GM19328 (cell line): ENCODE data around the gene ZC3HAV1.
"Not testable (repeated sequence)": the region's sequence is repeated elsewhere in the genome, so short reads cannot be mapped to it uniquely, and the experiment has no call there.

Experiments used
- ATAC-seq: cut with Tn5 transposase; IDR thresholded peaks from one replicate; pipeline ENCODE4 v1.9.1; 2021; ENCODE audit warnings: mild to moderate bottlenecking, moderate library complexity; ENCODE audit not compliant: unreplicated experiment

Gene ZC3HAV1

DNA sequence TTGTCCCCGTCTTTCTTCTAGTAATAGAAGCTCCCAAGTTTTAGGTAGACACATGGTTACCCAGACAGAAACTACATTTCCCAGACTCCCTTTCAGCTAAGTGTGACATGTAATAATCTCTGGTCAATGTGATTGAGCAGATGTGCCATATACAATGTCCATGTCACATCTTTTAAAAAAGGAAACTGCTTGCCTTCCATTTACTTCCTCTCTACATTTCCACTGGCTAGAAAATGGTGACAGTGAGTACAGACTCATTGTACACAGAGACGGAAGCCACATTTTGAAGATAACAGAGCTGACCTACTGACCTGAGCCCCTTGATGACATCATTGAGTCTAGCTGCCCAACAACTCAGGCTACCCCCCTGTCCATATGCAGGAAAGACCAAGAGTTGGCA is 21.3 kb downstream of the ZC3HAV1 start:
- no peak for ATAC-seq

DNA sequence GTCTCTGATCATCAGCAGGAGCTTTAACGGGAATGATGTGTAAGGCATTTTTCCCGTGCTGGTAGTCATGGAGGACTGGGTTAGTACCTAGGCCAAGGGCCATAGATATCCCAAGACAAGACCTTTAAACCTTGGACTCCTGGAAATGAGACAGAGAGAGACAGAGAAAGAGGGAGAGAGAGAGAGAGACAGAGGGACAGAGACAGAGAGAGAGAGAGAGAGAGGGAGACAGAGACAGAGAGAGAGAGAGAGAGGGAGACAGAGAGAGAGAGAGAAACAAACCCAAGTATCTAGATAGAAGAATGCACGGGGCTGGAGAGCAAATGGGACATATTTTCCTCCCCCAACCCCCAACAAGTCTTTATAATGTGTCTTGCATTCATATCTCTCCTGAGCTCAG is 22.3 kb downstream of the ZC3HAV1 start:
- ATAC-seq = no peak

DNA sequence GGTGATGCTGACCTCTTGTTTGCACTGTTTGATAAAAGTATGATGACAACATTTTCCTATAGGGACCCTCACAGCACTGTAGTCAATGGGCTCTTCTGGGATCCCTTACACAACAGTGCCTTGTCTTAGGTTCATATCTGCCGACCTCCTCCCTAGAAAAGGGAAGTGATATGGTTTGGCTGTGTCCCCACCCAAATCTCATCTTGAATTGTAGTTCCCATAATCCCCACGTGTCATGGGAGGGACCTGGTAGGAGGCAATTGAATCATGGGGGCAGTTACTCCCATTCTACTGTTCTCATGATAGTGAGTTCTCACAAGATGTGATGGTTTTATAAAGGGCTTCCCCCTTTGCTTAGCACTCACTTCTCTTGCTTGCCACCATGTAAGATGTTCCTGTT is 23.1 kb downstream of the ZC3HAV1 start:
- ATAC-seq = no peak

DNA sequence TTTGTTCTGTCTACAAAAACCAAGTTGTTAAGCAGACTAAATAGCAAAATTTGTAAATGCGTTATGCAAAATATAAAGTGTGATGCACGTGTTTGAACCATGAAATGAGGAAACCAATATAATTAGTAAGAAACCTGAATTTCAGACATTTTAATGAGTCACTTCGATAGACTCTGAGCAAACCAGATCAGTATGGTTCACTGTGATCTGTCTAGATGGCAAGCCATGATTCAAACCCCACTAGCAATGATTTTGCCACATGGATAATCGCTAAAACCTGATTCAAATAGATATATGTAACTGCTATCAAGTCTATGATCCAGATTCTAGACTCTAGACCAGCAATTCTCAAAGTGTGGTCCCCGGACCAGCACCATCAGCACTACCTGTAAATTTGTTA is 24.8 kb downstream of the ZC3HAV1 start:
- ATAC-seq = no peak

DNA sequence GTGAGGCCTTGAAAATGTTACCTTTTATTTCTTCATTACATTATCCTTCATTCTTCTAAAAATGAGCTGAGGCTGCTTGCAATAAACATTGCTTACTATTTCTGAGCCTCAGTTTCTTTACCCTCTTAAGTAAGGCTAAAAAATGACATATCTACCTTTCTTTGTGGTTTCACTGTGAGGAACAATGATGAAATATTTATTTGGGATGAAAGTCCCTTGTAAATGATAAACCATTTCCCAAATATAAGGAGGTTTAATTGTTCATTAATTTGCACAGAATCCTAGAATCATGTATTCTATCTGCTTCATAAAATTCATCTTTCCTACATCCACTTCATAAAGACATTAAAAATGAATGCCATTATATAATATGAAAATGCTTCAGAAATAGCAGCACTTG is 27.9 kb downstream of the ZC3HAV1 start:
- no peak for ATAC-seq

DNA sequence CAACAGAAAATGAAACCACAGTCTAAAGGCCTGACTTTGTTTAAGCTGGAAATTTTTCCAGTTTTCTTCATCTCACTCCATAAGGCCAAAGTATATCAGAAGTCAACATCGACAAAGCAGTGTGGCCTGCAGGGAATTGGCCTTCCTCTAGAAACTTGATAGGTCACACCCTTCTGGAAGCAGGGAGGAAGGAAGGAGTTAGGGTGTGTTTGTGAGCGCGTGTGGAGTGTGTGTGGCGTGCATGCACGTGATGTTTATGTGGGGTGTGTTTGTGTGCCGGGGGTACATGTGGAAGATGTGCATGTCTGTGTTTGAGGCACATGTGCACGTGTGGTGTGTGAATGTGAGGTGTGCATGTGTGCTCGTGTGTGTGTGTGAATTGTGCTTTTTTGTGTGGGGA is 28.6 kb downstream of the ZC3HAV1 start:
- ATAC-seq = no peak

DNA sequence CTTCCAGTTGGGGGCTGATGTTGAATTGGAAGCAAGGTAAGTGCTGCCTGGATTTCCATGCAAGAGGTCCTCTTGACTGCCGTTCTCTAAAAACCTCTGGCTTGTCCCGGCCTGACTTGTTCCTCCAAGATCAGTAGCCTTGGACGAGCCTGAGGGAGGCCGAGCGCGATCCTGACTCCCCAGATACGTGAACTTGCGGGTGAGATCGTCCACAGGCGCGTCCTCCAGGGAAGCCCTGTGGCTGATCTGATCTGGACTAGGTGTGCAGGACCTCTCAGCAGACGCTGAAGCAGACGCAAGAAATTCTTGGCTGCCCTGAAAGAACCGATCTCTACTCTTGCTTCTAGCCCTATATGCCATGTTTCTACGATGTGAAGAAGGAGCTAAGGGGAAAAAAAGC is 29.7 kb downstream of the ZC3HAV1 start:
- no peak for ATAC-seq

DNA sequence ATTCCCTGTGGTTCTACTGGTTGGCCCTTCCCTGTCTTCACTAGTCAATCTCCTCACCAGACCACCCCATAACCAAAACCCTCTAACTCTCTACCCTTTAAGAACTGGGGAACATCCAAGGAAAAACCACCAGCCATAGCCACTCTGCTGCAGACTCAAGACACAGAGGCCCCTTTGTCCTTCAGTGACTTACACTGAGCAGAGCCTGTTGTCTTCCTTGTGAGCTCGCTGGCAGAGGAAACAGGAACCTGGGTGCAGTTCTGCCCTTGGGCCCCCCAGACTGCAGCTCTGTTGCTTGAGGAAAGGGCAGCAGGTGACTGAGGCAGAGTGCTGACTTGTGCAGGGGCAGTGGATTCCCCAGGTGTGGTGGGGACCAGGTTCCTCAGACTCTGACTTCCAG is 30.6 kb downstream of the ZC3HAV1 start:
- ATAC-seq = no peak

DNA sequence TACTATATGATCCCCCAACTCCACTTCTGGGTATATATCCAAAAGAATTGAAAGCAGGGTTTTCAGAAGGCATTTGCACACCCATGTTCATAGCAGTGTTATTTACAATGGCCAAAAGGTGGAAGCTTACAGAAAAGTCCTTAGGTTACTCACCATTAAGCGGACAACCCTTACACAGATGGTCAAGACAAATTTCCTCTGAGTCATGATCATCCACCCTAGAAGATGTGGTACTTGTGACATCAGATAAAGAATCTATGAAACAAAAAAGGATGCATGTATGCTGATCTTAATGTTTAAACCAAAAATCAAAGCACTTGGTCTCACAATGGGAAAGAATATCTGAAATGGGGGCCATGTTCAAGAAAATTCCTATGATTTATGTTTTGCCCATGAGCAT is 31.1 kb downstream of the ZC3HAV1 start:
- ATAC-seq = no peak

DNA sequence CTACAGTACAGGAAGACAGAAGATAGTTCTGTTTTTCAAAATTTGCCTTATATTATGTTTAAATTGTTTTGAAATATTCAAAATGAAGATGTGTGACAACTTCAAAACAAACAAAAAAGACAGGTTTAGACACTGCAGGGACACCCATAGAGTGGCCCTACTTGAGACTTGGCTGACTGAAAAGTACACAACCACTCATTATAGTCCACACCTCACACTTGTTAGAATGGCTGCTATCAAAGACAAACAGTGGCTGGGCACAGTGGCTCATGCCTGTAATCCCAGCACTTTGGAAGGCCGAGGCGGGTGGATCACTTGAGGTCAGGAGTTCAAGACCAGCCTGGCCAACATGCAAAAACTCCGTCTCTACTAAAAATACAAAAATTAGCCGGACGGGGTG is 31.8 kb downstream of the ZC3HAV1 start:
- not testable (repeated sequence) for ATAC-seq

DNA sequence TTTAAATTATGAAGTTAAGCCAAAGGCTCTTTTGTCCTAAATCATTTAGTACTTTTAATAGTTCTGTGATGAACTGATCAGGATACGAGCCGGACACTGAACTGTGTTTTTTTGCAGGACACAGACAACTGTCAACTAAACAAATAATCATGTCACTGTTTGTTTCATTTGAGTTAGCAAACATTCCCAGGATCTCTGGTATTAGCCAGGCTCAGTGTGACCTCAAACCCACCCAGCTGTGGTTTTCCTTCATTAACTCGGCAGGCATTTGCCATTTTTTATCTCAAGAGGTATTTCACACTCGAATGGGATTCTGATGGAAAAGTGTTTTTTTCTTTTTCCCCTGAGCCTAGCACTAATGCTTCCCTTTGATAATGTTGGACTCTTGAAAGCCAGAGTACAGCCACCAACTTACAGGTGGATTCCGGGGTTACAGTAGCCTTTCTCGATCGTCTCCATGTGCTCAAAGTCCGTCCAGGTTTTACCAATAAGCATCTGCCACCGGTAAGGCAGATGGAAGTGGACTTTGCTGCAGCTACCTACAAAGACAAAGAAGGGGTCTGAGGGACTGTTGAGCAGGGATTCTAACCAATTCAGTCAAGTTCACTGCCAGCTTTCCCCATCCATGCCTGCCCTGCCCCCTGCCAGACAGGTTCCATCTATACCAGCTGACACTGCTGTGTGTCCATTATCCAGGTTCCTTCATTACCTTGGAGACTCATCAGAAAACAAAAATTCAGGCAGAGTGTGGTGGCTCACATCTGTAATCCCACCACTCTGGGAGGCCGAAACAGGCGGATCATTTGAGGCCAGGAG is 33.4 kb downstream of the ZC3HAV1 start:
- ATAC-seq = no peak

DNA sequence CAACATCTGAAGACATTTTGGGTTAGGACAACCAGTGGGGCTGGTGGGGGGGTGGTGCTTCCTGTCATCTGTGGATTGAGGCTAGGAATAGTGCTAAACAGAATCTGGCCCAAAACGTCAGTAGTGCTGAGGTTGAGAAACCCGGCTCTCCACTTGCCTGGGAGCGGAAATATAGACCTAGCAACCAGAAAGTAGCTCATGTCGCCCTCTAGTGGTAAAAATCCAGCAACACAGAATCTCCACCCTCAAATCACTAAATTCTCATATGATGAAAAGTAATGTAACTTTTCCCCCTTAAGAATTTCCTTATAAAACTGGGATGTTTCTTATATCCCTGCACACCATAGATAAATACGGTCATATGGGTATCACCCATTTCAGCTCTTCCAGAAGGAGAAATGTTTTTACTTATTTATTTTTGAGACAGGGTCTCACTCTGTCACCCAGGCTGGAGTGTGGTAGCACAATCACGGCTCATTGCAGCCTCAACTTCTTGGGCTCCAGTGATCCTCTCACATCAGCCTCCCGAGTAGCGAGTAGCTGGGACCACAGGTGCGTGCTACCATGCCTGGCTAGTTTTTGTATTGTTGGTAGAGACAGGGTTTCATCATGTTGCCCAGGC is 34.4 kb downstream of the ZC3HAV1 start:
- peak; percentile 78 for ATAC-seq

DNA sequence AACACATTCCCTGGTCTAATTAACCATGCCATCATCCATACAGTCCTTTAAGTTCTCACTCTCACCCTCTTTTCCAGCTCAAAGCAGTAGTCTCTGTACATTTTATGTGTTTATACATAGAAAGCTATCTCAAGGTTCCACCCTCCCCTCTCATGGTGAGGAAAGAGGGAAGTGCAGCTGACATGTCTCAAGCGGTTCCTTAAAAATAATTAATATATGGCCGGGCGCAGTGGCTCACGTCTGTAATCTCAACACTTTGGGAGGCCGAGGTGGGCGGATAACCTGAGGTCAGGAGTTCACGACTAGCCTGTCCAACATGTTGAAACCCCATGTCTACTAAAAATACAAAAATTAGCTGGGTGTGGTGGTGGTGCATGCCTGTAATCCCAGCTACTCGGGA is 36.7 kb downstream of the ZC3HAV1 start:
- ATAC-seq = no peak

DNA sequence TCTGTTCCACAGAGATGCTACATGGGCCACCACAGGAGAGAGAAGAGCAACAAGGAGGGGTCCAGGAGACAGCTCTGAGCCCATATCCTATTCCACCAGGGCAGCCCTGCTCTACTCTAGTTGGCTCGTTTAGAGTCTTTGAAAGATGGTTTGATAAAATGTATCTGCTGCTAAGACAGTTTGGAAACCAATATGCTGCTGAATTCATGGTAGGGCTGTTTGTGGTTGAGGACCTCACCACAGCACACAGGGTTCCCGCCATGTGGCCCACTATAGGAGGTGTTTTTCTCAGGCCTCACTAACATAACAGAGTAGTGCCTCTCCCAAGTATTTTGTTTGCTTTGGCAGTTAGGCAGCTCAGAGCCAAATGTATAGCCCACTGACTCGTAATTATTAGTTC is 37.8 kb downstream of the ZC3HAV1 start:
- ATAC-seq = no peak

DNA sequence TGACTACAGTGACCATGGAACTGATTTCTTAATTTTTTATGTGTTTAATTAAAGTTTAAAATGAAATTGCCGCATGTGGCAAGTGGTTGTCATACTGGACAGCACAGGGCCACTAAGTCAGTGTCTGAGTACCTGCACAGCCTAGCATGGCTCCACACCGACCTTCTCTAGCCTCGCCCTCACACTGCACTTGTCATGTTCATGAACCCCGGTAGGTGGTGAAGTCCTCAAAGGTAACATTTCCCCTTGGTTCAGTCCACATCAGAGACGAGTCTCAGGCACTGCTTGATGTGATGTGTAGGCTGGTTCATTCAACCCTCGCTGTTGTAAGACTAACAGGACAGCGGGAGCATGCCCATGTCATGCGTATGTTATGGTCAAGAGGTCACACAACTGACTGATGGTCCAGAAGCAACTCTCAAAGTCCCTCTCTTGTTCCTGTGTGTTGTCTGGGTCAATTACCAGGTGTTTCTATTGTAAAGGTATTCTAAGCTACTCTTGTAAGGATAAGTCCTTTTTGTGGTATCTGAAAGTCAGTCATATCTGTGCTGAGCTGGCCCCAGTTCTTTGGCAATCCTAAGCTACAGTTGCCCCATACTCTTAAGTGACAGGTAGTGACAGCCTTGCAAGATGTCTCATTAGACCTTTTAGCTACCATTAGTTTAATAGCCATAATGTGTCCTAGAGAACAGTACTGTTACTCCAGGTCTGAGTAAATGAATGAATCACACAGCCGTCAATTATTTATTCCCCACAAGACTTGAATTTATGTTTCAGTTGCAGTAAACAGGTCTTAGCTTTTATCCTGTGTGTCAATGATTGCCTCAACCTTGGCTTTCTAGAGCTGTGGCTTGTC is 40.7 kb downstream of the ZC3HAV1 start:
- ATAC-seq = no peak

DNA sequence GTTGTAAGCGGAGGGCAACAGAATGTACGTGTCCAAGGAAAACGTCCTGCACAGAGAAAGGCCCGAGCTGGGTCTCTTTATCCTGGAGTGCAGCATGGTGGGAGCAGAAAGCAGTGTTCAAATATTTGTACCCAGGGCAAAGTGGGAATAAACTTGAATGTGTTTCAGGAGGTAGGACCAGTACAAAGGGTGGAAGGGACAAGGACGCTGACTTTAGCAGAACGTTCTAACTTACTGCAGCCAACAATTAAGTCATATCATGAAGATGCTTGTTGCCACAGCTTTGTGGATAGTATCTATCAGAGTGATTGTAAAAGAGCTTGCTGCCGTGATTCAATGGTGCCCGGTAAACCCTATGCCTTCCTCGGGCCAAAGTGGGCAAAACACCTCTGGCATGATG is 43.2 kb downstream of the ZC3HAV1 start:
- ATAC-seq = no peak

DNA sequence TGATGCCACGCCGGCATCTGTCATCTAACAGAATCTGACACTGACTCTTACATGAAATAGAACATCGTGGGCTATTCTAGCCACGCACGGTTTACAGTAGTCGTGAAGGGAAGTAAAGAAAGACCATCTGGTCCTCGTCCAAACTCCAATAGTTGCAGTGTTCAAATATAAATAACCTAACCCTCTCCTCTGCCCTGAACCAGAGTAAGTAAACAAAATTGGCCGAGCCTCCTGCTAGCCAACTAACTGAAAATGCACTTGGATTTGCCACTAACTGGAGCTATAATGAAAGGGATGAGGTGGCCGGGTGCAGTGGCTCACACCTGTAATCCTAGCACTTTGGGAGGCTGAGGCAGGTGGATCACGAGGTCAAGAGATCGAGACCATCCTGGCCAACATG is 44.2 kb downstream of the ZC3HAV1 start:
- ATAC-seq = no peak

DNA sequence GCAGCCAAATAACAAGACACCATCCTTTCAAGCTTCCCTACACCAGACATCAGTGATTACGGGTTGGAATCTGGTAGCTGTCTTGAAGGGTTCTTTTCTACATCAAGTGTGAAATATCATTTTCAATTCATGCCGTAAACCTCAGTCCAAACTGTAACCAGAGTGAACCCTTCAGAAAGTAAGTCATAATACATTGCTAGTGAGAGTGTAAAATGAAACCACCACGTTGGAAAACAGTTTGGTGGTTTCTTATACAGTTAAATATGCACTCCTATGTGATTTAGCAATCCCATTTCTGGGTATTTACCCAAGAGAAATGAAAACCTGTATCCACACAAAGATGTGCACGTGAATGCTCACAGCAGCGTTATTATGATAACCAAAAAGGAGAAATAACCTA is 48.1 kb downstream of the ZC3HAV1 start:
- no peak for ATAC-seq

DNA sequence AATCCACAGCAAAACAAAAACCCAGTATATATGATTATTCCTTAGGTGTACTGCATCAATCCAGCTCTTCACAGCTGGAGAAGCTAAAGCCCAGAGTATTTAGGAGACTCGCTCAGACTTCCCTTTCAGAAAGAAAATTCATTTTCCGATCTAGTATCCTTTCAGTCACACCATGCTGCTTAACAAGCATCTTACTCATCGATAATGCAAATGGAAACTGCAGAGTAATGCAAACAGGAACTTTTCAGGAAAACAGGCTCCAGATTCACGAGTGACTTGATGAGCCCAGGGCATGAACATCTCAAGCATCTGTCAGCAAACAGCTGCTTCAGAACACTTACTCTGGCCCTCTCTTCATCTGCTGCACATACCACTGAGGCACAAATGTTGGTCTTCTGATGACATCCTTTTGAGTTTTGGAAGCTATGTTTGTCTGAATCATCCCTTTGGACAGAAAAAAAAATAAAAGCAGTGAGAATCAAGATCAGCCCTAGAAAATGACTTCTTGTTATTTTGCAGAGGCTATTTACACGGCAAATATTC is 48.8 kb downstream of the ZC3HAV1 start:
- no peak for ATAC-seq

DNA sequence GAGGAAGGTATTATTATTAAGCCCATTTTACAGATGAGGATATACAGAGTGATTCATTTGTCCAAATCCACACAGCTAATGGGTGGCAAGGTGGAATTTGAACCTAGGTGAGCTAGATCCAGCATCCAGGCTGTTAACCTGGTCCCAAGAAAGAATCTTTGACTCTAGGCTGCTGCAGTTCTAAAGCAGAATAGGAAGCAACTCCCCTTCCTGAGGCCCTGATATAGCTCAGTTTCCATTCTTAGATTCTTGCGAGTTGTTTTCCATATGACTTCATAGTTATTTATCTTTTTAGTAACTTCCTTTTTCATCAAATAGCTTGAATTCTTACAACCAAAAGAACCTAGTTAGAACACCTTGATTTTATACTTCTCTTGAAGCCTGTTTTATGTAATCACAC is 49.6 kb downstream of the ZC3HAV1 start:
- ATAC-seq = no peak

DNA sequence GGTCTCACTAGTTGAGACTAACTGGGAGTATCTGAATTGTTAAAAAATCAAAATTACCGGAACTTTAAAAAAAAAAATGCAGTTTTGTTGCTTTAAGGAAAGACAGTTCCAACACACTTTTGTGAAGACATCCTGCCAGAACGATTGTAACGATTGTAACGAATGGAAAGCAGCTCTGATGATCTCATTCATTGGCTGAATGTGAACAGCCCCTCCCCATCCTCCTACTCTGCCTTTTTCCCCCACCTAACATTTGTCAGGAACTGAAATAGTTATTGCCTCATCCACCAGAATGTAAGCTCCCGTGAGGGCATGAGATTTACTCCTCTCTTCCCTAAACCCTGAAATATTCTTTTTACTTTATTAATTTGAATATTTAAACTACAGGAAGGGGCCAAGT is 50.6 kb downstream of the ZC3HAV1 start:
- no peak for ATAC-seq

DNA sequence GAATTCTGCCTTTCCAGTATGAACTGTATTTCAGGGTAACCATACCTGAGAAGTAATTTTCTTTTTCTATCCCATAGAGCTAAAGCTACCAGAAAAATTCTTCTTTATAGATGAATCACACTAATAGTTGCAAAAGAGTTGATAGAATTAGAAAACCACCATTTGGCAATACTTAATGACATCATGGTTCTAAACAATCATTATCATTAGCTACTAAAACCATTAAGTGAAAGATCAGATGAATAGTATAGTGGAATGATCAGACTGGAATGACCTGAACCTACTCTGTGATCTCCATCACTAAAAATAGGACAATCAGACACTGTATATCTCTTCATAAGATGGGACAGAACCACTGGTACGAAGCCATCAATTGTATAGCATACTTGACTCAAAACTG is 53.8 kb downstream of the ZC3HAV1 start:
- no peak for ATAC-seq
